K562 (cell line): Measurements from ENCODE around the gene HSFX3. TPM values are rescaled to one million over a fixed set of nuclear protein-coding genes. Genes with fewer than 3 reads are reported as not detected.
A peak's percentile ranks its signal among the peaks of the same experiment; 100 is the strongest.

Source experiments
- CBX5 ChIP-seq: IDR thresholded peaks from 2 replicates; pipeline ENCODE4 v1.6.1; 2014; ENCODE audit warnings: low read depth, borderline replicate concordance
- CSDE1 ChIP-seq, 2 experiments: fragments of 450-650 bp; IDR thresholded peaks; 2 replicates each; pipeline ENCODE4 v1.6.1; 2016; ENCODE audit warnings: mild to moderate bottlenecking in 1 of 2
- EP300 ChIP-seq: IDR thresholded peaks from 2 replicates; pipeline ENCODE4 v1.6.1; 2012; ENCODE audit warnings: low read length, improper control_type of control experiment
- GABPA ChIP-seq: fragments of 200-800 bp; sonication (Bioruptor generic); conservative IDR thresholded peaks from 2 replicates; pipeline ENCODE4 v1.6.1; 2016; ENCODE audit warnings: low read depth, missing genetic modification characterization, missing compliant biosample characterization
- GTF2A2 ChIP-seq: IDR thresholded peaks from 2 replicates; pipeline ENCODE4 v1.6.1; 2016; ENCODE audit warnings: mild to moderate bottlenecking, missing genetic modification characterization, missing compliant biosample characterization
- JUND ChIP-seq, 2 experiments: IDR thresholded peaks; 2 replicates in 1 of 2; 3 replicates in 1 of 2; pipeline ENCODE4 v1.6.1; 2011; ENCODE audit warnings: borderline replicate concordance in 2 of 2, low read depth in 2 of 2, low read length in 2 of 2, improper control_type of control experiment in 1 of 2, missing biosample characterization in 1 of 2, missing genetic modification characterization in 1 of 2, missing genetic modification reagents in 1 of 2
- NR2C2 ChIP-seq, 2 experiments: fragments of 200-800 bp in 1 of 2; sonication (Bioruptor generic) in 1 of 2; sonication (generic) in 1 of 2; formaldehyde crosslinking in 1 of 2; IDR thresholded peaks; 2 replicates each; pipeline versions ENCODE4 v1.6.1 to v1.8.0; 2016 to 2022; ENCODE audit warnings: mild to moderate bottlenecking in 1 of 2, missing compliant biosample characterization in 1 of 2, missing genetic modification characterization in 1 of 2, missing genetic modification reagents in 1 of 2
- RCOR1 ChIP-seq, 2 experiments: IDR thresholded peaks; 2 replicates each; pipeline ENCODE4 v1.6.1; 2012; ENCODE audit warnings: low read depth in 2 of 2, low read length in 2 of 2, borderline replicate concordance in 1 of 2, improper control_type of control experiment in 1 of 2
- SP1 ChIP-seq: sonication (generic); formaldehyde crosslinking; IDR thresholded peaks from 2 replicates; pipeline ENCODE4 v1.8.1; 2022; ENCODE audit warnings: mild to moderate bottlenecking, missing genetic modification reagents
- USF2 ChIP-seq: sonication (generic); formaldehyde crosslinking; IDR thresholded peaks from 2 replicates; pipeline ENCODE4 v1.5.0; 2020; ENCODE audit warnings: missing genetic modification reagents
- YBX1 ChIP-seq: fragments of 450-650 bp; IDR thresholded peaks from 2 replicates; pipeline ENCODE4 v1.7.1; 2016; ENCODE audit warnings: mild to moderate bottlenecking
- ZBTB12 ChIP-seq: fragments of 250-450 bp; sonication (Bioruptor Pico); IDR thresholded peaks from 2 replicates; pipeline ENCODE4 v1.4.0; 2020
- ZC3H8 ChIP-seq: fragments of 450-650 bp; IDR thresholded peaks from 2 replicates; pipeline ENCODE4 v1.6.1; 2017
- ZNF512 ChIP-seq: IDR thresholded peaks from 2 replicates; pipeline ENCODE4 v1.6.1; 2016; ENCODE audit warnings: missing genetic modification characterization, missing compliant biosample characterization
- ZNF75A ChIP-seq: fragments of 450-650 bp; formaldehyde crosslinking; IDR thresholded peaks from 2 replicates; pipeline ENCODE4 v1.4.0; 2020; ENCODE audit warnings: mild to moderate bottlenecking
- polyA plus RNA-seq, 8 experiments: library from polyadenylated mRNA; depleted of rRNA in 4 of 8; stranded (reverse) in 5 of 8; unstranded in 3 of 8; fragments of >200 nt; fragmentation: Nextera tagmentation in 2 of 8; fragmentation: Illumina TruSeq in 1 of 8; extraction: Ambion mirVana in 2 of 8; extraction: Trizol in 1 of 8; gene quantifications; 2 replicates each; pipeline versions ENCODE4 v1.2.1 to v1.2.3, GENCODE V29; 2011 to 2014; ENCODE audit warnings: inconsistent platforms in 1 of 8, missing spikeins in 1 of 8
- total RNA-seq, 7 experiments: library from RNA; depleted of rRNA in 6 of 7; stranded (reverse); fragments of >200 nt in 6 of 7; fragmentation: Illumina TruSeq in 2 of 7; extraction: Trizol in 2 of 7; gene quantifications; 2 replicates each; pipeline versions ENCODE4 v1.2.1 to v1.2.3, GENCODE V29; 2011 to 2021; ENCODE audit warnings: low replicate concordance in 1 of 7

Gene HSFX3
- total and polyA plus RNA-seq, 9 of the 15 experiments (the other 6 are each of a cell fraction or from before 2014, with no cell fraction given): 0.08 to 0.10 TPM; not detected in 7

GRCh38 chrX:149540621-149541520 lies 8.9 kb downstream of the HSFX3 start, which contains the start of gene EOLA1 (continued):
- peak; percentile 66; the same call in 1 of the 2 replicates for TF ChIP-seq SP1 (CRISPR knock-in tag)
- peak; percentile 49; the same call in 1 of the 2 replicates for TF ChIP-seq JUND (IDR thresholded peaks at IDR 0.05; ENCODE audit: borderline replicate concordance, low read depth, low read length)
- peak; percentile 66; the same call in 2 of the 3 replicates for TF ChIP-seq JUND (tag; IDR thresholded peaks at IDR 0.05; ENCODE audit: borderline replicate concordance, low read depth, low read length)
- no peak for TF ChIP-seq ZNF512 (tag)
- peak; percentile 51 for TF ChIP-seq ZBTB12
- no peak for TF ChIP-seq YBX1
- no peak for TF ChIP-seq EP300
- 0 out of 4 replicates have a peak, but pooled peaks of 1 of the 2 experiments have one; percentile 52 for TF ChIP-seq CSDE1 (IDR thresholded peaks at IDR 0.05)
- TF ChIP-seq NR2C2 (CRISPR knock-in tag; IDR thresholded peaks at IDR 0.05): no peak
- peak; percentile 54; the same call in 1 of the 2 replicates for TF ChIP-seq NR2C2 (tag; IDR thresholded peaks at IDR 0.05)
- TF ChIP-seq ZC3H8: no peak
- peak; percentile 63; the same call in 1 of the 2 replicates for TF ChIP-seq GABPA (tag)
- TF ChIP-seq ZNF75A: no peak
- peak in 1 of 2 experiments; percentile 40; a peak in 1 of 4 replicates for TF ChIP-seq RCOR1 (IDR thresholded peaks at IDR 0.05; ENCODE audit: borderline replicate concordance in 1 of 2, low read depth in 2 of 2, low read length in 2 of 2)
- TF ChIP-seq CBX5: 0 out of 2 replicates have a peak, but pooled peaks have one; percentile 25
- no peak for TF ChIP-seq GTF2A2
- no peak for TF ChIP-seq USF2 (CRISPR knock-in tag)
